Measurements from ENCODE around the gene DOCK4.

Gene DOCK4

DNA sequence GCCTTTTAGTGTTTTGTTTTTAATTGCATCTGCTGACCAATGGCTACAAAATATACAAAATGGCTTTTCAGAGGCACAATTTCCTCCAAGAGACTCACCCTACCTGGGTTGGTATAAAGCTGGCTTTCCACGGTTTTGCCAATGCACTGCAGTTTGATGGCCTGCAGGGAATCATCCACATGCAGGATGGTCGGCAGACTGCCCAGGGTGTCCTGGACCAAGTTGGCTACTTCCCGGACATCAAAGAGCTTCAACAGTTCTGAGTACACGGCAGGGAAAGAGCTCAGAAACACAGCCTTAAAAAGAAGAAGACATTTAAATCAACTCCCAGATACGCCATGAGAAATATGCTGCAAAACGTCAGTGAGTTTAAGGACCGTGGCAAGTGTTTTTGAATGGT, 342.9 kb downstream of the DOCK4 start:
- TF ChIP-seq FOXM1 (IDR thresholded peaks at IDR 0.05; ENCODE audit: borderline replicate concordance) (no peak), L3MBTL2 (conservative IDR thresholded peaks at IDR 0.05) (no peak), FOXK2 (IDR thresholded peaks at IDR 0.05) (no peak), SUZ12 (IDR thresholded peaks at IDR 0.05) (no peak), LEF1 (IDR thresholded peaks at IDR 0.05; ENCODE audit: borderline replicate concordance) (no peak), CTBP1 (IDR thresholded peaks at IDR 0.05; ENCODE audit: borderline replicate concordance) (no peak), HDGF (IDR thresholded peaks at IDR 0.05; ENCODE audit: borderline replicate concordance) (no peak), NFRKB (IDR thresholded peaks at IDR 0.05) (no peak), ELF4 (IDR thresholded peaks at IDR 0.05) (no peak), FOXA1 (IDR thresholded peaks at IDR 0.05) (no peak), ZNF384 (IDR thresholded peaks at IDR 0.05) (no peak), TARDBP (IDR thresholded peaks at IDR 0.05) (no peak), ARNT (IDR thresholded peaks at IDR 0.05) (no peak), BHLHE40 (IDR thresholded peaks at IDR 0.05; ENCODE audit: borderline replicate concordance) (no peak), SP1 (IDR thresholded peaks at IDR 0.05) (no peak)
- TF ChIP-seq, protein P1, sequence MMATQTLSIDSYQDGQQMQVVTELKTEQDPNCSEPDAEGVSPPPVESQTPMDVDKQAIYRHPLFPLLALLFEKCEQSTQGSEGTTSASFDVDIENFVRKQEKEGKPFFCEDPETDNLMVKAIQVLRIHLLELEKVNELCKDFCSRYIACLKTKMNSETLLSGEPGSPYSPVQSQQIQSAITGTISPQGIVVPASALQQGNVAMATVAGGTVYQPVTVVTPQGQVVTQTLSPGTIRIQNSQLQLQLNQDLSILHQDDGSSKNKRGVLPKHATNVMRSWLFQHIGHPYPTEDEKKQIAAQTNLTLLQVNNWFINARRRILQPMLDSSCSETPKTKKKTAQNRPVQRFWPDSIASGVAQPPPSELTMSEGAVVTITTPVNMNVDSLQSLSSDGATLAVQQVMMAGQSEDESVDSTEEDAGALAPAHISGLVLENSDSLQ (IDR thresholded peaks at IDR 0.05): no peak
- no peak for DNase-seq (ENCODE audit: extremely low spot score)
- CTCF ChIA-PET: interaction anchor here (0.5 to 1.1 kb wide), 2 partner anchors 8 to 111 kb away, joined by 4 to 5 read pairs; no protein-coding TSS in a partner anchor
- POLR2A ChIA-PET: no interaction called here

DNA sequence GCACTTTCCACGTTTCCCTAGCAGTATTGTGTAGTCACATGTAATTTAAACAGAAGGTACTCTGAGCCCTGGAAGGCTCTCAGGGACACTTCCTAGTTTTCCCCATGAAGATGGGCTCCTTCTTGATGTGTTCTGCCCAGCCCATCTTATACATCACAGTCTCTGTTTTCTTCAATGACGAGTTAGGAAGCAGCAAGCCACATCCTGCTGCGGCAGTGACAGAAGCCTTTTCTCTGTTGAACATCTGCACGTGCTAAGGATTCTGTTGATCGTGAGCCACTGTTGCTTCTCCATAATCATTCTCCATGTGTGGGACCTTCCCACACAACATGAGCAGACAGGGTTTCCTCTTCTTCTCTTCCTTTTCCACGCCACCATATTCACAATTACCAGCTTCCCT, 346.0 kb downstream of the DOCK4 start:
- no peak for DNase-seq (ENCODE audit: extremely low spot score)
- POLR2A ChIA-PET: no interaction called here
- CTCF ChIA-PET: interaction anchor here (0.6 kb wide), 1 partner anchor 94 kb away, joined by 3 read pairs; no protein-coding TSS in a partner anchor
- no peak for TF ChIP-seq SP1 (IDR thresholded peaks at IDR 0.05)
- TF ChIP-seq CTBP1 (IDR thresholded peaks at IDR 0.05; ENCODE audit: borderline replicate concordance): no peak
- no peak for TF ChIP-seq ELF4 (IDR thresholded peaks at IDR 0.05)
- no peak for TF ChIP-seq FOXA1 (IDR thresholded peaks at IDR 0.05)
- TF ChIP-seq ARNT (IDR thresholded peaks at IDR 0.05): no peak
- TF ChIP-seq ZNF384 (IDR thresholded peaks at IDR 0.05): no peak
- TF ChIP-seq TARDBP (IDR thresholded peaks at IDR 0.05): no peak
- no peak for TF ChIP-seq BHLHE40 (IDR thresholded peaks at IDR 0.05; ENCODE audit: borderline replicate concordance)
- TF ChIP-seq SUZ12 (IDR thresholded peaks at IDR 0.05): no peak
- TF ChIP-seq FOXM1 (IDR thresholded peaks at IDR 0.05; ENCODE audit: borderline replicate concordance): no peak
- TF ChIP-seq NFRKB (IDR thresholded peaks at IDR 0.05): no peak
- TF ChIP-seq L3MBTL2 (conservative IDR thresholded peaks at IDR 0.05): no peak
- no peak for TF ChIP-seq HDGF (IDR thresholded peaks at IDR 0.05; ENCODE audit: borderline replicate concordance)
- no peak for TF ChIP-seq FOXK2 (IDR thresholded peaks at IDR 0.05)

DNA sequence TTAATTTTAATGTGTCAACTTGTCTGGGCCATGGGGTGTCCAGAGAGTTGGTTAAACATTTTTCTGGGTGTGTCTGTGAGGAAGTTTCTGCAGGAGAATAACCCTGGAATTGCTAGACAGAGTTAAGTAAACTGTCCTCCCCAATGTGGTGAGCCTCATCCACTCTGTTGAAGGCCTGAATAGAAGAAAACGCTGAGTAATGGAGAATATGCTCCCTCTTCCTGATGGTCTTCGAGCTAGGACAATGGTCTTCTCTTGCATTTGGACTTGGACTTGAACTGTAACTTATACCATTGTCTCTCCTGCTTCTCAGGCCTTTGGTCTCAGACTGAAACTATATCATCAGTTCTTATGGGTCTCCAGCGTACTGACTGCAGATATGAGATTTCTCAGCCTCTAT, 347.9 kb downstream of the DOCK4 start:
- TF ChIP-seq L3MBTL2 (conservative IDR thresholded peaks at IDR 0.05): no peak
- TF ChIP-seq CTBP1 (IDR thresholded peaks at IDR 0.05; ENCODE audit: borderline replicate concordance): no peak
- no peak for TF ChIP-seq FOXM1 (IDR thresholded peaks at IDR 0.05; ENCODE audit: borderline replicate concordance)
- no peak for TF ChIP-seq TARDBP (IDR thresholded peaks at IDR 0.05)
- TF ChIP-seq FOXA1 (IDR thresholded peaks at IDR 0.05): no peak
- no peak for TF ChIP-seq LEF1 (IDR thresholded peaks at IDR 0.05; ENCODE audit: borderline replicate concordance)
- no peak for TF ChIP-seq SP1 (IDR thresholded peaks at IDR 0.05)
- no peak for TF ChIP-seq FOXK2 (IDR thresholded peaks at IDR 0.05)
- no peak for TF ChIP-seq HDGF (IDR thresholded peaks at IDR 0.05; ENCODE audit: borderline replicate concordance)
- no peak for TF ChIP-seq ELF4 (IDR thresholded peaks at IDR 0.05)
- TF ChIP-seq ARNT (IDR thresholded peaks at IDR 0.05): no peak
- no peak for TF ChIP-seq BHLHE40 (IDR thresholded peaks at IDR 0.05; ENCODE audit: borderline replicate concordance)
- TF ChIP-seq, protein P1 (IDR thresholded peaks at IDR 0.05): no peak
- no peak for TF ChIP-seq ZNF384 (IDR thresholded peaks at IDR 0.05)
- TF ChIP-seq SUZ12 (IDR thresholded peaks at IDR 0.05): no peak
- no peak for TF ChIP-seq NFRKB (IDR thresholded peaks at IDR 0.05)
- POLR2A ChIA-PET: no interaction called here
- CTCF ChIA-PET: no interaction called here
- DNase-seq (ENCODE audit: extremely low spot score): no peak

DNA sequence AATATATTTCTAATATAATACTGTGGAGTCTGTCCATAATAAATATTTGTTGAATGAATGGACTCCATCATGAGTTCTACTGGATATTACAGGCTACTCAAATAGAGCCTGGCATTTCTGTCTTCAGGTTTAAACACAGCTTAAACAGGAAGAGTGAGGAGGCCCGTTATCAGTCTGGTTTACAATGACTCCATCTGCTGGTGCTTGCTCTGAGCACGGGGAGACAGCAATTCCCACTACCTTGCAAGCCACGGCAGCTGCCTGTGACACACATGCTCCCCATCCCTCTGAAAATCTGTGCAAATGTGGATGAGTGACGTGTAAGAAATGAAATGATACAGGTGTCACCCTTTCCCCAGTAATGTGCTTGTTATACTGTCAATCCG, 350.4 kb downstream of the DOCK4 start:
- ChIA-PET CTCF (interaction anchor here (0.5 to 1.8 kb wide), 7 partner anchors 8 to 176 kb away, joined by 3 to 10 read pairs (median 3); no protein-coding TSS in a partner anchor), POLR2A (interaction anchor here (1.0 kb wide), 1 partner anchor 102 kb away, joined by 3 read pairs; no protein-coding TSS in a partner anchor)
- no peak for DNase-seq (ENCODE audit: extremely low spot score)
- TF ChIP-seq NFRKB (IDR thresholded peaks at IDR 0.05) (no peak), LEF1 (IDR thresholded peaks at IDR 0.05; ENCODE audit: borderline replicate concordance) (no peak), TARDBP (IDR thresholded peaks at IDR 0.05) (no peak), L3MBTL2 (conservative IDR thresholded peaks at IDR 0.05) (no peak), FOXA1 (IDR thresholded peaks at IDR 0.05) (no peak), FOXM1 (IDR thresholded peaks at IDR 0.05; ENCODE audit: borderline replicate concordance) (no peak), BHLHE40 (IDR thresholded peaks at IDR 0.05; ENCODE audit: borderline replicate concordance) (no peak), ELF4 (IDR thresholded peaks at IDR 0.05) (no peak), FOXK2 (IDR thresholded peaks at IDR 0.05) (no peak), ARNT (IDR thresholded peaks at IDR 0.05) (no peak), SUZ12 (IDR thresholded peaks at IDR 0.05) (no peak), SP1 (IDR thresholded peaks at IDR 0.05) (no peak)
- TF ChIP-seq, protein P1 (IDR thresholded peaks at IDR 0.05): no peak

DNA sequence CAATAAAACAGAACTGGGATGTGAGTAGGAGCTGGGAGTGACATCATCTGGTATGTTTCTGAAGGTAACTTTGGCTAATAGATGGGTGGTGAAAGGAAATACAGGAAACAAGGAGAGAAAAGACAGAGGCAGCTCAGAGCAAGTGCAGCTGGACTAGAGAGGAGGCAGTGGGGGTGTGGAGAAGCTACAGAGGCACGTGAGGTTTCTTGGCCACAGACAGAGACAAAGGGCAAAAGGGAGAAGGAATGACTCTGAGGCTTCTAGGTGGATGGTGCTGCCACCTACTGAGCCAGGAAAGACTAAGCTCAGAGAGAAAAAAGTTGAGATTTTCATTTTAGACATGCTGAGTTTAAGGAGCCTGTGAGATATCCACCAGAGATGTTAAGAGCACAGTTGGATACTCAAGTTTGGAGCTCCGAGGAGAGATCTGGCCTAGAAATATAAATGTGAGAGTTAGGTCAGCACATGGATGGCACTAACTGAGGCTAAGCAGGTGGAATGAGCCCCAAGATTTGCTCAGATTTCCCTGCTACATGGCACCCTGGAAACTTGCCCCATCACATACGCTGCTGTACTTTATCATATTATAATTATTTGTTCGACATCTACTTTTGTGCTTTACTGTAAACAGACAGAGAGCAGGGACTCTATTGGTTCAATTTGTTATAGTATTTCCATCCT, 350.9 kb downstream of the DOCK4 start:
- no peak for TF ChIP-seq FOXA1 (IDR thresholded peaks at IDR 0.05)
- no peak for TF ChIP-seq ELF4 (IDR thresholded peaks at IDR 0.05)
- TF ChIP-seq FOXK2 (IDR thresholded peaks at IDR 0.05): no peak
- TF ChIP-seq CTBP1 (IDR thresholded peaks at IDR 0.05; ENCODE audit: borderline replicate concordance): no peak
- TF ChIP-seq, protein P1 (IDR thresholded peaks at IDR 0.05): no peak
- no peak for TF ChIP-seq LEF1 (IDR thresholded peaks at IDR 0.05; ENCODE audit: borderline replicate concordance)
- TF ChIP-seq ZNF384 (IDR thresholded peaks at IDR 0.05): no peak
- TF ChIP-seq SUZ12 (IDR thresholded peaks at IDR 0.05): no peak
- TF ChIP-seq ARNT (IDR thresholded peaks at IDR 0.05): no peak
- TF ChIP-seq SP1 (IDR thresholded peaks at IDR 0.05): no peak
- TF ChIP-seq FOXM1 (IDR thresholded peaks at IDR 0.05; ENCODE audit: borderline replicate concordance): no peak
- no peak for TF ChIP-seq NFRKB (IDR thresholded peaks at IDR 0.05)
- no peak for TF ChIP-seq TARDBP (IDR thresholded peaks at IDR 0.05)
- TF ChIP-seq L3MBTL2 (conservative IDR thresholded peaks at IDR 0.05): no peak
- ChIA-PET CTCF (interaction anchor here (0.5 to 1.8 kb wide), 8 partner anchors 8 to 177 kb away, joined by 3 to 10 read pairs (median 3); no protein-coding TSS in a partner anchor), POLR2A (interaction anchor here (1.0 kb wide), 1 partner anchor 102 kb away, joined by 3 read pairs; no protein-coding TSS in a partner anchor)
- peak; percentile 56 for DNase-seq (ENCODE audit: extremely low spot score)
